IMR-90 (cell line): Measurements from ENCODE around the gene NOMO2. TPM values are rescaled to one million over a fixed set of nuclear protein-coding genes. Genes with fewer than 3 reads are reported as not detected.
"Not testable (repeated sequence)": the region's sequence is repeated elsewhere in the genome, so short reads cannot be mapped to it uniquely, and the experiment has no call there.

Experiments
- ATAC-seq: fragments of 200-7000 bp; cut with Tn5 transposase; 2 replicates; pipeline ENCODE4 v1.9.1; 2020; ENCODE audit warnings: low read depth, mild to moderate bottlenecking, moderate library complexity
- BruUV-seq: library from RNA; stranded (reverse); fragments of 400-500 nt; replicated peaks from 2 replicates; lab custom pipeline; 2021; lab: Mats Ljungman, UMichigan
- CTCF ChIA-PET: fragments of 300-600 bp; formaldehyde crosslinking; extraction: SDS; loops from one replicate; lab custom pipeline; 2021; ENCODE audit warnings: antibody characterized with exemption; lab: Yijun Ruan, JAX
- POLR2A ChIA-PET: fragments of 300-600 bp; sonication (Branson Sonifier 250); formaldehyde crosslinking; loops from one replicate; lab custom pipeline; 2022; ENCODE audit warnings: antibody characterized with exemption; ENCODE audit not compliant: unreplicated experiment; lab: Charles Lee
- DNase-seq: peaks from one replicate; pipeline ENCODE4 v3.0.0; 2013
- H2AFZ ChIP-seq: replicated peaks from 2 replicates; pipeline ENCODE3; 2013; ENCODE audit warnings: low read length, mild to moderate bottlenecking; ENCODE audit not compliant: poor library complexity
- H2AK5ac ChIP-seq: 2 replicates; pipeline ENCODE4 v1.6.1; 2013; ENCODE audit warnings: low read depth, low read length, inconsistent platforms
- H2AK9ac ChIP-seq: replicated peaks from 2 replicates; pipeline ENCODE3; 2013; ENCODE audit warnings: mild to moderate bottlenecking, low read depth, low read length, moderate library complexity; ENCODE audit not compliant: poor library complexity
- H2BK120ac ChIP-seq: 2 replicates; pipeline ENCODE4 v1.6.1; 2013; ENCODE audit warnings: low read depth, low read length, inconsistent platforms
- H2BK15ac ChIP-seq: 3 replicates; pipeline ENCODE4 v1.6.1; 2013; ENCODE audit warnings: low read depth, low read length, inconsistent platforms
- H2BK20ac ChIP-seq: 2 replicates; pipeline ENCODE4 v1.6.1; 2013; ENCODE audit warnings: low read depth, mild to moderate bottlenecking, inconsistent platforms, low read length, moderate library complexity
- H2BK5ac ChIP-seq: 2 replicates; pipeline ENCODE4 v1.6.1; 2013; ENCODE audit warnings: mild to moderate bottlenecking, low read depth, low read length, inconsistent platforms; ENCODE audit not compliant: poor library complexity, severe bottlenecking
- H3K14ac ChIP-seq: replicated peaks from 2 replicates; pipeline ENCODE4 v1.6.1; 2013; ENCODE audit warnings: low read depth, low read length, inconsistent platforms
- H3K18ac ChIP-seq: 2 replicates; pipeline ENCODE4 v1.6.1; 2013; ENCODE audit warnings: low read depth, low read length, control low read depth
- H3K23ac ChIP-seq: 2 replicates; pipeline ENCODE4 v1.6.1; 2013; ENCODE audit warnings: low read depth, low read length, inconsistent platforms
- H3K27ac ChIP-seq: 2 replicates; pipeline ENCODE4 v1.5.1; 2013; ENCODE audit warnings: mild to moderate bottlenecking, control low read depth, low read length; ENCODE audit not compliant: insufficient read depth
- H3K27me3 ChIP-seq: 2 replicates; pipeline ENCODE4 v1.6.1; 2013; ENCODE audit warnings: low read length; ENCODE audit not compliant: control insufficient read depth, insufficient read depth
- H3K36me3 ChIP-seq: 2 replicates; pipeline ENCODE4 v1.6.1; 2013; ENCODE audit warnings: low read length, mixed read lengths; ENCODE audit not compliant: control insufficient read depth, insufficient read depth
- H3K4ac ChIP-seq: 2 replicates; pipeline ENCODE4 v1.6.1; 2013; ENCODE audit warnings: low read depth, low read length, inconsistent platforms
- H3K4me1 ChIP-seq: 2 replicates; pipeline ENCODE4 v1.6.1; 2013; ENCODE audit warnings: low read length, mixed read lengths; ENCODE audit not compliant: control insufficient read depth, insufficient read depth
- H3K4me2 ChIP-seq: 2 replicates; pipeline ENCODE4 v1.6.1; 2013; ENCODE audit warnings: low read depth, mild to moderate bottlenecking, control low read depth, low read length, moderate library complexity
- H3K4me3 ChIP-seq: 2 replicates; pipeline ENCODE4 v1.5.1; 2013; ENCODE audit warnings: low read depth, mild to moderate bottlenecking, control low read depth, low read length, moderate library complexity; ENCODE audit not compliant: insufficient read depth
- H3K56ac ChIP-seq: 2 replicates; pipeline ENCODE4 v1.6.1; 2013; ENCODE audit warnings: low read length, inconsistent platforms; ENCODE audit not compliant: insufficient read depth; ENCODE audit errors: extremely low read depth
- H3K79me1 ChIP-seq, 2 experiments: 2 replicates each; pipeline ENCODE4 v1.6.1; 2013; ENCODE audit warnings: low read length in 2 of 2, inconsistent platforms in 1 of 2, low read depth in 1 of 2
- H3K9ac ChIP-seq: 2 replicates; pipeline ENCODE4 v1.6.1; 2013; ENCODE audit warnings: low read depth, low read length, control low read depth
- H3K9me1 ChIP-seq: 2 replicates; pipeline ENCODE4 v1.6.1; 2013; ENCODE audit warnings: low read length, inconsistent platforms; ENCODE audit not compliant: insufficient read depth
- H3K9me3 ChIP-seq: 2 replicates; pipeline ENCODE4 v1.6.1; 2013; ENCODE audit warnings: low read length; ENCODE audit not compliant: control insufficient read depth, insufficient read depth
- H4K20me1 ChIP-seq: 2 replicates; pipeline ENCODE4 v1.6.1; 2013; ENCODE audit warnings: low read length, inconsistent platforms; ENCODE audit not compliant: insufficient read depth
- H4K5ac ChIP-seq: 2 replicates; pipeline ENCODE4 v1.6.1; 2013; ENCODE audit warnings: mild to moderate bottlenecking, low read depth, low read length, control low read depth
- H4K8ac ChIP-seq, 2 experiments: 2 replicates each; pipeline ENCODE4 v1.6.1; 2013; ENCODE audit warnings: low read depth in 2 of 2, low read length in 2 of 2, control low read depth in 1 of 2, inconsistent platforms in 1 of 2
- H4K91ac ChIP-seq: 2 replicates; pipeline ENCODE4 v1.6.1; 2013; ENCODE audit warnings: low read depth, low read length, inconsistent platforms; ENCODE audit not compliant: insufficient read depth
- WGBS, 2 experiments: methylation state at CpG; one replicate each; pipeline versions ENCODE4 v1.1.5 to v1.1.7; 2013; ENCODE audit warnings: missing lambda C conversion rate in 2 of 2; ENCODE audit not compliant: insufficient read length in 1 of 2; ENCODE audit errors: extremely low coverage in 2 of 2; 5-methylcytosine and 5-hydroxymethylcytosine counted together
- dilution Hi-C: fragments of 300-500 bp; cut with HindIII; formaldehyde crosslinking; loops from one replicate; pipeline ENCODE4 v1.14.3; 2018; ENCODE audit warnings: low sequenced_read_pairs; ENCODE audit not compliant: unreplicated experiment
- in situ Hi-C: fragments of 300-500 bp; cut with MboI; formaldehyde crosslinking; loops from 3 replicates; pipeline ENCODE4 v1.14.3; 2019; ENCODE audit warnings: low sequenced_read_pairs, inconsistent platforms, mixed read lengths
- intact Hi-C: fragments of 100-400 bp; cut with micrococcal nuclease; formaldehyde crosslinking; loops from 2 replicates; pipeline ENCODE4 v1.10.0; 2022
- polyA plus RNA-seq, 3 experiments: library from polyadenylated mRNA; depleted of rRNA; stranded (reverse); fragments of >200 nt; gene quantifications; 2 replicates each; pipeline ENCODE4 v1.2.3, GENCODE V29; 2012; ENCODE audit warnings: low replicate concordance in 1 of 3
- total RNA-seq: library from RNA; depleted of rRNA; stranded (reverse); fragments of >200 nt; gene quantifications from 2 replicates; pipeline ENCODE4 v1.2.3, GENCODE V29; 2012

Gene NOMO2
- total and polyA plus RNA-seq, 2 of the 4 experiments (the other 2 are of a cell fraction), result 103 to 184 TPM

DNA sequence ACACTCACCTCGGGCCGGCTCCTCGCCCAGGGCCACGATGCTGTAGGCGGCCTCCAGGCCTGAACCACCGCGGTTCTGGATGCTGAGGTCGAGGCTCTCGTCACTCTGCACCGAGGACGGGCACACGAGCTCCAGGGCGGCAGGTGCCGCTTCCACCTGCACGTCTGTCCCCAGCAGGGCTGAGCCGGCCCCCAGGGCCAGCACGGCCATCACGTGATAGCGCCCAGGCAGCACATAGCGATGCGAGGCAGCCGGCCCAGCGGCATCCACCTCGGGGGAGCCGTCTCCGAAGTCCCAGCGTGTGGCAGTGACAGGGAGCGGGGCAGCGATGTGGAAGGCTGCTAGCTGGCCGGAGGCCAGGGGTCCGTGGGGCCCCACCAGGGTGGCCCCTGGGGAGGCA lies 167.5 kb downstream of the NOMO2 start:
- H3K4ac ChIP-seq, DNase-seq, H3K18ac ChIP-seq, H2BK5ac ChIP-seq, H3K4me2 ChIP-seq, H3K9me3 ChIP-seq, H3K23ac ChIP-seq, BruUV-seq, dilution Hi-C loops, H4K20me1 ChIP-seq, CTCF ChIA-PET, H3K27ac ChIP-seq, H3K14ac ChIP-seq, H3K9ac ChIP-seq, intact Hi-C loops, POLR2A ChIA-PET, H3K4me3 ChIP-seq, H4K5ac ChIP-seq, H3K9me1 ChIP-seq, H3K56ac ChIP-seq, H2BK15ac ChIP-seq, H4K8ac ChIP-seq, H2AFZ ChIP-seq, in situ Hi-C loops, H4K91ac ChIP-seq, H2BK20ac ChIP-seq, H3K27me3 ChIP-seq, H2AK5ac ChIP-seq, H3K79me1 ChIP-seq, H3K4me1 ChIP-seq, H2BK120ac ChIP-seq, ATAC-seq, H2AK9ac ChIP-seq, H3K36me3 ChIP-seq: not testable (repeated sequence)
- no CpG with 5 or more reads among the region's 31 CpGs for WGBS, 2 experiments

GRCh38 chr16:18387767-18388166 lies 174.1 kb downstream of the NOMO2 start:
- H3K4me3 ChIP-seq, H3K27me3 ChIP-seq, H3K56ac ChIP-seq, CTCF ChIA-PET, intact Hi-C loops, H4K91ac ChIP-seq, POLR2A ChIA-PET, H3K79me1 ChIP-seq, H2BK120ac ChIP-seq, H2AK5ac ChIP-seq, dilution Hi-C loops, DNase-seq, H2AFZ ChIP-seq, H3K36me3 ChIP-seq, in situ Hi-C loops, H3K4me2 ChIP-seq, H3K27ac ChIP-seq, ATAC-seq, H3K9me3 ChIP-seq, H2BK20ac ChIP-seq, H4K5ac ChIP-seq, H2BK15ac ChIP-seq, H3K14ac ChIP-seq, H4K20me1 ChIP-seq, H3K9ac ChIP-seq, BruUV-seq, H3K4ac ChIP-seq, H4K8ac ChIP-seq, H3K23ac ChIP-seq, H2AK9ac ChIP-seq, H3K4me1 ChIP-seq, H2BK5ac ChIP-seq, H3K18ac ChIP-seq, H3K9me1 ChIP-seq: not testable (repeated sequence)
- WGBS, 2 experiments, result no CpG with 5 or more reads among the region's 43 CpGs
